Stimulated activated CD8-positive, alpha-beta memory T cell treated with anti-CD3 and anti-CD28 coated beads, Interleukin-4, amount 100 ng/mL, for 24 hours (primary cell): ENCODE measurements around the gene HJV.

Source experiments
- DNase-seq: peaks from one replicate; pipeline ENCODE4 v3.0.0-alpha.2; 2020; ENCODE audit warnings: low read depth

HJV gene

GRCh38 chr1:145977016-145977415 lies 44.5 kb downstream of the HJV start:
- no peak for DNase-seq

- DNase-seq: no peak
These were observed 46.3 kb downstream of the HJV start for GRCh38 chr1:145975216-145975615.

DNA sequence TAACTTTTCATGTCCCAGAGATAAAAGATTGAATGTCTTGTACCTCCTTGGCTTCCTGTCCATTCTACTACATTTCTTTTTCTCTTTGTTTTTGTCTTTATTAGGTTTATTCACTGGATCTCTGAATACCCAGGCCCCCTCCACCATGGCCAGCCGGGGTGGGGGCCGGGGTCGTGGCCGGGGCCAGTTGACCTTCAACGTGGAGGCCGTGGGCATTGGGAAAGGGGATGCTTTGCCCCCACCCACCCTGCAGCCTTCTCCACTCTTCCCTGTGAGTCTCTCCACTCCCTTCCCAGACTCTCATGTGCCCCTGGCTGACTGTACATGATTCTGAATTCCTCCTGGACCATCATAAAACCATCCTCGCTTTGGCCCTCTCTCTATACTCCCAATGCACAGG lies 46.8 kb downstream of the HJV start:
- DNase-seq: no peak

DNA sequence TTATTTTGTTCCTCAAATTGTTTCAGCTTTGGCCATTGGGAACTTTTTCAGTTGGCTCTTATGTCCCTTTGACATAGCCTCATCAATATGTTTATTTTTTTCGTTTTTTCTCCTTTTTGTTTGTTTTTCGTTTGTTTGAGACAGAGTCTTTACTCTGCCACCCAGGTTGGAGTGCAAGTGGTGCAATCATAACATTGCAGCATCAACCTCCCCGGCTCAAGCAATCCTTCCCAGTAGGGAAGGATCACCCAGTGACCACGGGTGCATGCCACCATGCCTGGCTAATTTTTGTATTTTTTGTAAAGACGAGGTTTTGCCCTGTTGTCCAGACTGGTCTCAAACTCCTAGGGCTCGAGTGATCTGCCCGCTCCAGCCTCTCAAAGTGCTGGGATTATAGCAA lies 49.0 kb downstream of the HJV start:
- DNase-seq: no peak
